GM21367 (cell line): Measurements from ENCODE around the gene ABLIM2.

Source experiments
- ATAC-seq: cut with Tn5 transposase; IDR thresholded peaks from one replicate; pipeline ENCODE4 v1.9.1; 2021; ENCODE audit not compliant: unreplicated experiment

The ABLIM2 gene

GRCh38 chr4:8050555-8051206, 107.9 kb downstream of the ABLIM2 start:
- no peak for ATAC-seq

DNA sequence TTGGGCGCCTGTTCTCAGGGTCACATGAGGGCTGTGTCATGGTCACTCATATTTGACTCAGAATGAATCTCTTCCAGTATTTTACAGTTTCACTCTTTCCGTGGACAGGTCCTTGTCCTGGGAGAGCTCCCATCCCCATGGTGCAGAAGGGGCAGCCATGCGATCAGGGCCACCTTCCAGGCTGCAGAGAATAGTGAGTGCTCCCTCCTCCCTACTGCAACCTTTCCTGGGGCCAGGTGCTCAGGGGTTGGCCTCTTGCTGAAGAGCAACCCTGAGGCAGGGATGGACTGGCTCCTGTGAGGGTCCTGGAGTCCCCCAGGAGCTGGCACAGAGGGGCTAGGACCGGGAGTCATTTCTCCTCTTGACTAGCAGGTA, 108.4 kb downstream of the ABLIM2 start:
- ATAC-seq, result no peak

DNA sequence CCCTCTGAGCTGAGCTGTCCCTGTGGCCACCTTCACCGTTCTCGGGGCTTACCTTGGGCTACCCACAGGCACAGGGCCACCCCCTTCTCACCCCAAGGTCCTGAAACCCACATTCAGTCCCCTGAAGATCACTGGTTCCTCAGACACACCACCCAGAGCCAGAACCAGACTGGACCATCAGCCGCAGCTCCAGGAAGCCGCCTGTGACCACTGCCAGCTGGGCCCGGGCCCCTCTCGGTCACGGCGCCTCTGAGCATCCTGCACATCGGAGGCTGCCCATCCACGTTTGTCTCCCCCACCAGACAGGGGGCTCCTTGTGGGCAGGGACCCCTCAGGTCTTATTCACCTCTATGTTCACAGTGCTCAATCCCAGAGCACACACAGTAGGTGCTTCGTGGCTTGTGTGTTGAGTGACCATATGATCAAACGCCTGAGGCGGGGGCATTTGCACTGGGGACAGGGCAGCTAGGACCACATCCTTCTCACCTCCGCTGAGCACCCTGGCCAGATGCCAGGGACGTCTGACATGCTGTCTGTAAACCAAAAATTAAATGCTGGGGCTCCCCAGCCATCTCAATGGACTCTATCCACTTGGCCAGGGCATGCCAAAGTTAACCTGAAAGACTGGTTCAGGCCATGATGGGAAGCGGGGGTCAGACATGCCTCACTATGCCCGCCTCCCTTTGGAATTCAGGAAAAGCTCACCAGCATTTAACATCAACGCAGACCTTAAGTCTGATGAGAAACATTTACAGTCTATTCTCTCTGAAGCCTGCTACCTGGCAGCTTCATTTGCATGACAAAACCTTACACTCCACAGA, 109.5 kb downstream of the ABLIM2 start:
- ATAC-seq, result no peak

DNA sequence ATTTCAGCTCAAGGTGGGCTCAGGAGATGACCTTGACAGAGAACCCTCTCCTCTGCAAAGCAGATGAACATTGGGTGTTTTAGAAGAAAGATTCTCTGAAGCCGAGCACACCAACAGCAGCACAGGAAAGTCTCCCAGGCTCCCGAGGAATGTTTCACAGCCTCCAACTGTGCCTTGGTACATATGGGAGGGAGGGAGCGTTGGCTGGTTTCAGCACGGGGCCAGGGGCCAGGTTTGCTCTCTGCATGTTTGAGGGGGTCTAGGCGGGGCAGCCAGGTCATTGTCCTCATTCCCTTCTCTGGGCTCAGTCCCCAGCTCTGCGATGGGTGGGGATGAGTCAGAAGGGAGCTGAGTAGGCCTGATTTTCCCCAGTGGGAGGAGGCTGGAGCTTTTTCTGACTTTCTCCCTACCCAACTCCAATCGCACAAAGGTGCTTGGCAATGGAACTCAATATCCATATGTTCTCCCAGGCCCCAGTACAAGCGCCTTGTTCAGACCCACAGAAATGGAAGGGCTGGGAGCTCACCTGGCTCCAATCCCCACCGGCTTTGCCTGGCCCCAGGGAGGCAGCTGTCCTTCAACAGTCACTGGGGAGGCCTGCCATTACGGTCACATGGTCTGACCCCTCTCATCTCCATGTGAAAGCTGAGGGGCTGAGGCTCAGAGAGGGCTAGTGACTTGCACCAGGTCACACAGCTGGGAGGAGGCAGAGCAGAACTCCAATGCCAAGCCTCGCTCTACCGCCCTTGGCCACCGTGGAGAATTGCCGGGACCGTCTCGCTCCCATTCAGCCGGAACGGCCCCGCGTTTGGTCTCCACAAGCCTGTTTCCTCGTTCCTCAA, 110.6 kb downstream of the ABLIM2 start:
- ATAC-seq, result no peak

DNA sequence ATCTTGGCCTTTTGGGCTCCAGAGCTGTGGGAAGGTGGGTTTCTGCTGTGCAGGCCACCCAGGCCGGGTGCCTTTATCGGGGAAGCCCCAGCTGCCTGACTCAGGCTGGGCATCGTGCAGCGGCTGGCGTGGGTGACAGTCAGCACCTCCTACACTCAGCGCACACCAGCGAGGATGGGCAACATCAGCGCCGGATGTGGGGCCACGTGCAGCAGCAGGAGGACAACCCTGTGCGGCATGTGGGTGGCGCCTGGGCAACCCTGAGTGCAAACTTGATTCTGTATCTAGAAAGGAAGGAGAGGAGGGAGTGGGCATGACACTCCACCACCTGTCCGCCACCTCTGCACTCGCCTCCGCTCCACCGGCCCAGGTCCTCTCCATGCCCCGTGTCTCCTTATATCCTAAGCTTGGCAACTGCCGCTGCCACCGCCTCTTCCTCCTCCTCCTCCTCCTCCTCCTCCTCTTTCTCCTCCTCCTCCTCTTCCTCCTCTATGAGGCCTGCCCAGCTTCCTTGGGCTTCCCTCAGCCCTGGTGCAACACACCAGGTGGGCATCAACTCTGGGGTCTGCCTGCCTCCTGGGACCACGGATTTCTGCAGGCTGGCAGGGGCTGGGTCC, 111.6 kb downstream of the ABLIM2 start:
- no peak for ATAC-seq

GRCh38 chr4:8045909-8046308, 112.7 kb downstream of the ABLIM2 start:
- no peak for ATAC-seq

DNA sequence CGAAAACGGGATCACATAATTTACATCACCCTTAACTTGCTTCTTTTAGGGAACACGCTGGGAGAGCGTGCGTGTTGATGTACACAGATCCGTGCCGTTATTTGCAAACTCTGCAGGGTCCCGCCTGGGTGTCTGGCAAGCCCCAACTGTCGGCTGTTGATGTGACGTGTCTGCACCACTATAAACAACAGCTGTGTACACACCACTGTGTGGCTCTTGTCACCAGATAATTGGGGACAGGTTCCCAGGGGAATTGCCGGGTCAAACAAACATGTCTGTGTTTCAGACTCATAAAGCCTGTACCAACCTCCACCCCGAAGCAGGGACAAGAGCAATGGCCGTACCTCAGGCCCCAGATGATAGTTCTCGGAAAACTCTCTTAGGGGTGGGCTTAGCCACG, 113.9 kb downstream of the ABLIM2 start:
- no peak for ATAC-seq

DNA sequence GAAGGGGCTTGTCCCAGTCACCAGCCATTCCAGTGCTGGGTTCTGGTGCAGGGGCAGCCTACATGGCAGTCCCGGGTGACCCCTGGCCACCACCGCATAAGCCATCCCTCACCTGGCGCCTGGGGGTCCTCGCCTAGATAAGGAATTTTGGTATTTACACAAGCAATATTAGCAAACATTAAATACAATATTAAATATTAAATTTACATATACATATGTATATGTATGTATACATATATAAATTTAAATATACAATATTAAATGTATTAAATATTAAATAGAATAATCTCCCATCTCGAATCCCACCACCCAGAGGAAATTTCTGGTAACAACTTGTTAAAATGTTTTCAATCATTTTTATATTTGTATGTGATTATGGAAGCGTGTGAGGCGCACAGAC, 114.4 kb downstream of the ABLIM2 start:
- no peak for ATAC-seq

GRCh38 chr4:8043596-8043995, 115.0 kb downstream of the ABLIM2 start:
- ATAC-seq, result no peak

- no peak for ATAC-seq
Measured at GRCh38 chr4:8041868-8042267, 116.7 kb downstream of the ABLIM2 start.

GRCh38 chr4:8041172-8041571, 117.4 kb downstream of the ABLIM2 start:
- ATAC-seq, result no peak

DNA sequence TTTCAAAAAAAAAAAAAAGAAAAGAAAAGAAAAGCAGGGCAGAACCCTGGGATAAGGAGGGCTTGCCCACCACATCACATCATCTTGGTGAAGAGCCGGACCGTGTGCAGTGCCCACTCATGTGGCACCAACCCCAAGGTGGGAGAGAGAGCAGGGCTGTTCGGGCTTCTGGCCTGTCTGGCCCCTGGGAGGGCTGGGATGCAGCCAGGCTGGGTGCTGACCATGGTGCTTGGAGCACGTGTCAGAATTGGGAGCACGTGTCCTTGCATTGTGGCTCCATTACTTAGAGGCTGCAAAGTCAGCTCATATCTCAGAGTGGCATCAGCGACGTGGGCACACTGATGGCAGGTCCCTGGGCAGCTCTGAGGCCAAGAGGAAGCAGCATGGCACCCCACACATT, 118.0 kb downstream of the ABLIM2 start:
- ATAC-seq, result no peak

- no peak for ATAC-seq
Measured at GRCh38 chr4:8039853-8040252, 118.8 kb downstream of the ABLIM2 start.

DNA sequence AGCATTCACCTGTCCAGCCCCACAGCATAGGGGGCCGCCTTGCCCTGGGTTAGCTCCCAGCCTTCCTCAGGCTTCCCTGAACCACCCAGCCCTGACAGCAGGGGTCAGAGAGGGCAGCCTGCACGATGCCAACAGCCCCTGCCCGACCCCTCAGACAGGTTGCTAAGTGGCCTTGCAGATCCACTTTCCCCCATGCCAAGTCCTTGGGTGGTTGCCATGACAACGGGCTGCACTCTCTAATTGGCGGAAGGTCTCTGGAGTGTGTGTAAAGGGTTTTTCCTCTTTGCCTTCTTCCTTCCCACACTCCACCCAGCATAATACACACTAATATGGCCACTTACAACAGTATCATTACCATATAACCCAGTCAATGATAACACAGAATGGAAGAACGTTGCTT, 119.3 kb downstream of the ABLIM2 start:
- ATAC-seq, result no peak

DNA sequence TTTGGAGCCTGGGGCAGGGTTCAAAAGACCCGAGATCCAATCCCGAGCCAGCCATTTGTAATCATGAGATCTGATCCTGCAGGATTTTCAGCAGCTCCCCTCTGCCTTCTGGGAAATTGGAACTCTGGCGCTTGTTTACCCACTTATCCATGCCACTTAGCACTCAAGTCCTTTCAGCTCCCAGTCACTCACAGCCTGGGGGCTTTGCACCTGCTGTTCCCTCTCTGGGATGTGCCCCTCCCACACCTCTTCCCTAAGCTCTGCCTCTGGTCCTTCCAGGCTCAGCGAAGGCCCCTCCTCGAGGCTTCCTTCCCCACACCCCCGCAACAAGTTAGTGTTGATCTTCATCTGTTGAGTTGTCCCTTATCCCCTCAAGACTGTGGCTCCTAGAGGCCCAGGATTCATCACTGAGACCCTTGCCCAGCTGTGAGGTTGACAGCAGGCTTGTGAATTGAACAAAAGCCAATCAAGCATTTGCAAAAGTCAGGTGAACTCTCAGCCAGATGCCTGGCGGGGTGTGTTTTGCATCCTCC, 119.8 kb downstream of the ABLIM2 start:
- ATAC-seq, result no peak

DNA sequence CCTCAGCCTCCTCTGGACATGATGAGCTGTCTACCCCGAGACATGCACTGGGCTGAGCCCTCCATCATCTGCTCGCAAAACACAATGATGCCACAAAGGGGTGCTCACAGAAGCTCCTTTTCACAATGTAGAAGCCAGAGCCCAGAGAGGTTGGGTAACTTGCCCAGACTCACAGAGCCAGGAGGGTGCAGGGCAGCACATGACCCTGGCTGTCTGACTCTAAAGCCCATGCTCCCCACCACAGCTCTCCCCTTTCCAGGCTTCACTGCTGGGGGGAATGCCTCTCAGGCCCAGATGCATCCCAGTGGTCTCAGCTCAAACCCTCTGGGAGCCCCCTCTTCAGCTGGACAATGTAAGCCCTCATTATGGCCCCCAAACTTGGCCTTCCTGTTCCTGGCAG, 120.5 kb downstream of the ABLIM2 start:
- ATAC-seq, result no peak

DNA sequence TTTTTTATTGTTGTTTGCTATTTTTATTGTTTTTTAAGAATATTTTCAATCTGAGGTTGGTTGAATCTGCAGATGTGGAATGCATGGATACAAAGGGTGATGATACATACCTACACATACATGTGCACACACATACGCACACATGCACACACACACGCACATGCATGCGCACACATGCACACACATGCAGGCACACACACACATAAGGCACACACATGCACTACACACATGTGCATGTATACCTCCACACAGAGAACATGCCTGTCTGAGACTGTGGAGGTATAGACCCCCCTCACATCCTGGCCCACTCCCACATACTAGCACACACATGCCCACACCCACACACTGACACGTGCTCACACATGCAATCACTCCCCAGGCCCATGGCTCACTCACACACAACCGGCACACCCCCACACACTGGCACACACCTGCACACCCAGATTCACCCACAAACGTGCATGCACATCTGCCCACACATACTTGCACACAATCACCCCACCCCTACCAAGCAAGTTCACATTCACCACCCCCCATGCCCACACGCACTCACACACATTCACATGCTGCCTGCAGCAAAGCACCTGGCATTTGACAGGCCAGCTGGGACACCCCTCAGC, 121.4 kb downstream of the ABLIM2 start:
- no peak for ATAC-seq

- no peak for ATAC-seq
Measured at GRCh38 chr4:8035371-8035780, 123.2 kb downstream of the ABLIM2 start.

- ATAC-seq, result no peak
Measured at GRCh38 chr4:8033829-8034528, 124.6 kb downstream of the ABLIM2 start.
